Osteocyte (in vitro differentiated cells): Measurements from ENCODE around the gene PTK7. TPM values are rescaled to one million over a fixed set of nuclear protein-coding genes. Genes with fewer than 3 reads are reported as not detected.
A peak's percentile ranks its signal among the peaks of the same experiment; 100 is the strongest.

Source experiments
- DNase-seq: peaks from one replicate; pipeline ENCODE4 v3.0.0; 2021; ENCODE audit warnings: mixed read lengths; ENCODE audit not compliant: unreplicated experiment; ENCODE audit errors: extremely low spot score
- H3K27ac Mint-ChIP-seq: one replicate; pipeline ENCODE4 v1.8.0; 2021; ENCODE audit warnings: mild to moderate bottlenecking, mixed read lengths; ENCODE audit not compliant: unreplicated experiment
- H3K27me3 Mint-ChIP-seq: one replicate; pipeline ENCODE4 v1.8.0; 2021; ENCODE audit warnings: mixed read lengths; ENCODE audit not compliant: unreplicated experiment
- H3K36me3 Mint-ChIP-seq: one replicate; pipeline ENCODE4 v1.8.0; 2021; ENCODE audit warnings: mixed read lengths; ENCODE audit not compliant: unreplicated experiment
- H3K4me1 Mint-ChIP-seq: one replicate; pipeline ENCODE4 v1.8.0; 2021; ENCODE audit warnings: mixed read lengths; ENCODE audit not compliant: unreplicated experiment
- H3K4me3 Mint-ChIP-seq: one replicate; pipeline ENCODE4 v1.8.0; 2021; ENCODE audit warnings: mild to moderate bottlenecking, moderate library complexity, mixed read lengths; ENCODE audit not compliant: unreplicated experiment
- H3K9me3 Mint-ChIP-seq: one replicate; pipeline ENCODE4 v1.8.0; 2021; ENCODE audit warnings: mixed read lengths; ENCODE audit not compliant: unreplicated experiment
- total RNA-seq: library from RNA; stranded (reverse); gene quantifications from 2 replicates; pipeline ENCODE4 v1.2.1, GENCODE V29; 2021
- TF ChIP-seq, protein P1 (sequence below): fragments of 200-600 bp; sonication (generic); IDR thresholded peaks from 2 replicates; pipeline ENCODE4 v1.5.0; 2021; ENCODE audit warnings: antibody characterized with exemption, mild to moderate bottlenecking, moderate library complexity

PTK7 gene
- total RNA-seq, 1 donor from 2014 or later: 183 TPM

DNA sequence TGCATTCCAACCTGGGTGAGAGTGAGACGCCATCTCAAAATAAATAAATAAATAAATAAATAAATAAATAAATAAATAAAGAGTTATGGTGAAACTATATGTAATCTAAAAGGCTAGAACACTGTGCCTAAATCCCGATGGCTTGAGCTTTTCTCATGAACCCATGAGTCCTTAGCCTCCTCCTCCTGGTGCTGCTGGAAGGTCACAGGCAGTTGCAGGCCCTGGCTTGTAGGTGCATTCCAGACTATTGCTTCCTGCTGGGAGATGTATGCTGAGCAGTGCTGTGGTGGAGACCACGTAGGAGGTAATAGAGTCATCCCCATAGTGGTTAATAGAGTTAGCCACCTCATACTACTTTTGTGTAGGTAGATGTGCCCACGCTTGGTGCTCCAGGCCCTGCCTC, 12.5 kb downstream of the PTK7 start:
- no peak for DNase-seq
- TF ChIP-seq, protein P1, sequence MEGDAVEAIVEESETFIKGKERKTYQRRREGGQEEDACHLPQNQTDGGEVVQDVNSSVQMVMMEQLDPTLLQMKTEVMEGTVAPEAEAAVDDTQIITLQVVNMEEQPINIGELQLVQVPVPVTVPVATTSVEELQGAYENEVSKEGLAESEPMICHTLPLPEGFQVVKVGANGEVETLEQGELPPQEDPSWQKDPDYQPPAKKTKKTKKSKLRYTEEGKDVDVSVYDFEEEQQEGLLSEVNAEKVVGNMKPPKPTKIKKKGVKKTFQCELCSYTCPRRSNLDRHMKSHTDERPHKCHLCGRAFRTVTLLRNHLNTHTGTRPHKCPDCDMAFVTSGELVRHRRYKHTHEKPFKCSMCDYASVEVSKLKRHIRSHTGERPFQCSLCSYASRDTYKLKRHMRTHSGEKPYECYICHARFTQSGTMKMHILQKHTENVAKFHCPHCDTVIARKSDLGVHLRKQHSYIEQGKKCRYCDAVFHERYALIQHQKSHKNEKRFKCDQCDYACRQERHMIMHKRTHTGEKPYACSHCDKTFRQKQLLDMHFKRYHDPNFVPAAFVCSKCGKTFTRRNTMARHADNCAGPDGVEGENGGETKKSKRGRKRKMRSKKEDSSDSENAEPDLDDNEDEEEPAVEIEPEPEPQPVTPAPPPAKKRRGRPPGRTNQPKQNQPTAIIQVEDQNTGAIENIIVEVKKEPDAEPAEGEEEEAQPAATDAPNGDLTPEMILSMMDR: no peak
- H3K27ac Mint-ChIP-seq: no peak overlapping the region
- no peak overlapping the region for H3K4me3 Mint-ChIP-seq
- peaks cover 44% of the 10 kb centered on the region for H3K4me1 Mint-ChIP-seq
- H3K36me3 Mint-ChIP-seq: no peaks in the 10 kb centered on the region
- no peaks in the 10 kb centered on the region for H3K9me3 Mint-ChIP-seq
- no peaks in the 10 kb centered on the region for H3K27me3 Mint-ChIP-seq

- TF ChIP-seq, protein P1: no peak
- DNase-seq: no peak
- H3K4me1 Mint-ChIP-seq: peaks cover 48% of the 10 kb centered on the region
- no peak overlapping the region for H3K4me3 Mint-ChIP-seq
- no peaks in the 10 kb centered on the region for H3K9me3 Mint-ChIP-seq
- no peaks in the 10 kb centered on the region for H3K27me3 Mint-ChIP-seq
- H3K36me3 Mint-ChIP-seq: no peaks in the 10 kb centered on the region
- H3K27ac Mint-ChIP-seq: peak overlapping the region; percentile 31
These were observed 13.4 kb downstream of the PTK7 start for GRCh38 chr6:43089467-43089866.

GRCh38 chr6:43089874-43090558, 13.9 kb downstream of the PTK7 start:
- Mint-ChIP-seq H3K27me3 (no peaks in the 10 kb centered on the region), H3K9me3 (no peaks in the 10 kb centered on the region), H3K4me3 (no peak overlapping the region), H3K36me3 (no peaks in the 10 kb centered on the region), H3K4me1 (peaks cover 48% of the 10 kb centered on the region), H3K27ac (peak overlapping the region; percentile 74)
- TF ChIP-seq, protein P1: no peak
- DNase-seq: no peak

- Mint-ChIP-seq H3K9me3 (no peaks in the 10 kb centered on the region), H3K4me3 (no peak overlapping the region), H3K27me3 (no peaks in the 10 kb centered on the region), H3K4me1 (peaks cover 51% of the 10 kb centered on the region), H3K27ac (peak overlapping the region; percentile 74), H3K36me3 (no peaks in the 10 kb centered on the region)
- no peak for DNase-seq
- TF ChIP-seq, protein P1: no peak
These were observed 14.4 kb downstream of the PTK7 start for GRCh38 chr6:43090559-43090956.

DNA sequence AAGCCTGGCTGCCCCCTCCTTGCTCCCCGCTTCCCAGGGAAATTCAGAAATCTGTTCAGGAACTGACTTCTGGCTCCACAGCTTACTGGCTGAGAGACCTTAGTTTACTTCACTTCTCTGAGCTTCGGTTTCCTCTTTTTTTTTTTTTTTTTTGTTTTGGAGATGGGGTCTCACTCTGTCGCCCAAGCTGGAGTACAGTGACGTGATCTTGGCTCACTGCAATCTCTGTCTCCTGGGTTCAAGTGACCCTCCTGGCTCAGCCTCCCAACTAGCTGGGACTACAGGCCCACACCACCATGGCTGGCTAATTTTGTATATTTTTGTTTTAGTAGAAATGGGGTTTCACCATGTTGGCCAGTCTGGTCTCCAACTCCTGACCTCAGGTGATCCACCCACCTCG, 14.9 kb downstream of the PTK7 start:
- Mint-ChIP-seq H3K36me3 (no peaks in the 10 kb centered on the region), H3K27me3 (no peaks in the 10 kb centered on the region), H3K27ac (no peak overlapping the region), H3K9me3 (no peaks in the 10 kb centered on the region), H3K4me1 (peaks cover 54% of the 10 kb centered on the region), H3K4me3 (no peak overlapping the region)
- no peak for DNase-seq
- TF ChIP-seq, protein P1: no peak
